Measurements from ENCODE around the gene INPP5A.
"Not testable (repeated sequence)": the region's sequence is repeated elsewhere in the genome, so short reads cannot be mapped to it uniquely, and the experiment has no call there.

INPP5A gene

GRCh38 chr10:132752378-132752777, 214.8 kb downstream of the INPP5A start:
- peak; percentile 11 for DNase-seq

- DNase-seq, result no peak
Observed at GRCh38 chr10:132752961-132753360, 215.4 kb downstream of the INPP5A start.

- DNase-seq, result no peak
Observed at GRCh38 chr10:132753596-132753995, 216.0 kb downstream of the INPP5A start.

GRCh38 chr10:132754071-132754470, 216.5 kb downstream of the INPP5A start:
- no peak for DNase-seq

GRCh38 chr10:132755166-132755711, 217.7 kb downstream of the INPP5A start:
- no peak for DNase-seq

GRCh38 chr10:132756591-132756990, 219.0 kb downstream of the INPP5A start:
- no peak for DNase-seq

- no peak for DNase-seq
Observed at GRCh38 chr10:132757171-132757570, 219.6 kb downstream of the INPP5A start.

GRCh38 chr10:132758865-132759264, 221.3 kb downstream of the INPP5A start:
- DNase-seq, result no peak

- DNase-seq, result no peak
Observed at GRCh38 chr10:132761395-132762060, 223.9 kb downstream of the INPP5A start.

- peak; percentile 20 for DNase-seq
Observed at GRCh38 chr10:132762267-132762666, 224.7 kb downstream of the INPP5A start.

- no peak for DNase-seq
Observed at GRCh38 chr10:132763545-132763944, 226.0 kb downstream of the INPP5A start.

GRCh38 chr10:132764108-132764507, 226.5 kb downstream of the INPP5A start:
- DNase-seq, result no peak

GRCh38 chr10:132765435-132765834, 227.8 kb downstream of the INPP5A start:
- no peak for DNase-seq

GRCh38 chr10:132766291-132766690, 228.7 kb downstream of the INPP5A start:
- no peak for DNase-seq

GRCh38 chr10:132768346-132769248, 231.0 kb downstream of the INPP5A start:
- DNase-seq, result no peak

GRCh38 chr10:132770061-132771021, 232.8 kb downstream of the INPP5A start:
- no peak for DNase-seq

GRCh38 chr10:132772816-132773215, 235.2 kb downstream of the INPP5A start:
- DNase-seq, result not testable (repeated sequence)

- no peak for DNase-seq
Observed at GRCh38 chr10:132774181-132774901, 236.8 kb downstream of the INPP5A start.

GRCh38 chr10:132774902-132775863, 237.6 kb downstream of the INPP5A start:
- DNase-seq, result no peak

GRCh38 chr10:132776186-132776585, 238.6 kb downstream of the INPP5A start:
- no peak for DNase-seq

GRCh38 chr10:132776821-132777220, 239.2 kb downstream of the INPP5A start:
- no peak for DNase-seq

All from activated CD4-positive, alpha-beta T cell treated with anti-CD3 and anti-CD28 coated beads for 48 hours (primary cell).